GM13976 (cell line): ENCODE results near the gene RANBP17.

ENCODE experiments used
- DNase-seq: peaks from one replicate; pipeline ENCODE4 v3.0.0; 2012; ENCODE audit warnings: low spot score
- in situ Hi-C: fragments of 300-500 bp; cut with MboI; formaldehyde crosslinking; loops from one replicate; pipeline ENCODE4 v1.12.0; 2022; ENCODE audit warnings: low sequenced_read_pairs, mixed read lengths, inconsistent platforms; ENCODE audit not compliant: unreplicated experiment
- TF ChIP-seq, protein P1 (sequence below): IDR thresholded peaks from 2 replicates; pipeline ENCODE4 v1.5.1; 2012; ENCODE audit warnings: borderline replicate concordance, mild to moderate bottlenecking; ENCODE audit not compliant: insufficient read depth; ENCODE audit errors: extremely low read depth, missing control alignments, control extremely low read depth

RANBP17 gene

DNA sequence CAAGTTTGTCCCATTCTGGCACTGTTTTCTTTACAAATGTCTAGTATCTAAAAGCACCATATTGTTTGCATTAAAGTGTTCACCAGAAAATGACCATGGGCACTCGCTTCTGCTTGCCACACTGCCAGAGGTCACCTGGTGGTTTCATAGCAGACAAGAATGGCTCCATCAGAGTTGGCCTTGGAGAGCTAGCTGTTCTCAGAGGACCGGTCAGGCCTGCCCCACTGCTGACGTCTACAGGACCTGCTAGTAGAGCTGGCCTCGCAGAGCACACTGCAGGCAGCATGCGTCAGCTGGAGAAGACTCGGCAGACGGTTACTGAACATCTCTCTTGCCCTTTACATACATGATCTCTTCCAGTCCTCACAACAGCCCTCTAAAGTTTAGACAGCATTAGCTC, 438.5 kb downstream of the RANBP17 start:
- TF ChIP-seq, protein P1, sequence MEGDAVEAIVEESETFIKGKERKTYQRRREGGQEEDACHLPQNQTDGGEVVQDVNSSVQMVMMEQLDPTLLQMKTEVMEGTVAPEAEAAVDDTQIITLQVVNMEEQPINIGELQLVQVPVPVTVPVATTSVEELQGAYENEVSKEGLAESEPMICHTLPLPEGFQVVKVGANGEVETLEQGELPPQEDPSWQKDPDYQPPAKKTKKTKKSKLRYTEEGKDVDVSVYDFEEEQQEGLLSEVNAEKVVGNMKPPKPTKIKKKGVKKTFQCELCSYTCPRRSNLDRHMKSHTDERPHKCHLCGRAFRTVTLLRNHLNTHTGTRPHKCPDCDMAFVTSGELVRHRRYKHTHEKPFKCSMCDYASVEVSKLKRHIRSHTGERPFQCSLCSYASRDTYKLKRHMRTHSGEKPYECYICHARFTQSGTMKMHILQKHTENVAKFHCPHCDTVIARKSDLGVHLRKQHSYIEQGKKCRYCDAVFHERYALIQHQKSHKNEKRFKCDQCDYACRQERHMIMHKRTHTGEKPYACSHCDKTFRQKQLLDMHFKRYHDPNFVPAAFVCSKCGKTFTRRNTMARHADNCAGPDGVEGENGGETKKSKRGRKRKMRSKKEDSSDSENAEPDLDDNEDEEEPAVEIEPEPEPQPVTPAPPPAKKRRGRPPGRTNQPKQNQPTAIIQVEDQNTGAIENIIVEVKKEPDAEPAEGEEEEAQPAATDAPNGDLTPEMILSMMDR: no peak
- DNase-seq: no peak
- in situ Hi-C loops: no loop called here

- in situ Hi-C loops: no loop called here
- DNase-seq: no peak
Observed at GRCh38 chr5:171306166-171306565, 444.3 kb downstream of the RANBP17 start.

GRCh38 chr5:171306781-171307591, 445.2 kb downstream of the RANBP17 start:
- in situ Hi-C loops: no loop called here
- no peak for DNase-seq
- TF ChIP-seq, protein P1: no peak

More at GRCh38 chr5:171306166-171306565, 444.3 kb downstream of the RANBP17 start:
- TF ChIP-seq, protein P1: no peak

GRCh38 chr5:171307789-171308452, 446.1 kb downstream of the RANBP17 start:
- DNase-seq: no peak
- TF ChIP-seq, protein P1: no peak
- in situ Hi-C loops: no loop called here

- TF ChIP-seq, protein P1: no peak
- in situ Hi-C loops: no loop called here
- DNase-seq: no peak
Observed at GRCh38 chr5:171308453-171309275, 446.8 kb downstream of the RANBP17 start, which contains the start of gene TLX3. Gene TLX3, plus strand, starts transcription at chr5:171309248. Its CDS starts 118 bp downstream, at chr5:171309366.
